Testis (tissue), 3 donors: ENCODE results near the gene PILRA. TPM values are rescaled to one million over a fixed set of nuclear protein-coding genes. Genes with fewer than 3 reads are reported as not detected.

Source experiments
- DNase-seq: peaks from one replicate; pipeline ENCODE4 v3.0.0-alpha.2; 2019
- H3K27ac ChIP-seq, 2 donors: fragments of 200-600 bp; sonication (generic); one replicate each; pipeline ENCODE4 v1.5.1; 2019
- H3K27me3 ChIP-seq: fragments of 200-600 bp; sonication (generic); one replicate; pipeline ENCODE4 v1.5.1; 2019
- H3K36me3 ChIP-seq: fragments of 200-600 bp; sonication (generic); one replicate; pipeline ENCODE4 v1.5.1; 2017; ENCODE audit warnings: low read depth; ENCODE audit errors: missing control alignments
- H3K4me1 ChIP-seq: fragments of 200-600 bp; sonication (generic); one replicate; pipeline ENCODE4 v1.5.1; 2019
- H3K4me3 ChIP-seq, 2 donors: fragments of 200-600 bp; sonication (generic); one replicate each; pipeline ENCODE4 v1.5.1; 2017 to 2019
- H3K9me3 ChIP-seq: fragments of 200-600 bp; sonication (generic); one replicate; pipeline ENCODE4 v1.5.1; 2017
- CTCF ChIP-seq, 3 experiments: fragments of 450-650 bp in 2 of 3; fragments of 200-600 bp in 1 of 3; sonication (generic) in 1 of 3; IDR thresholded peaks; one replicate each; pipeline ENCODE4 v1.5.1; 2016 to 2019; ENCODE audit warnings: antibody characterized with exemption in 3 of 3, mild to moderate bottlenecking in 2 of 3, moderate library complexity in 1 of 3
- POLR2A ChIP-seq: fragments of 450-650 bp; IDR thresholded peaks from one replicate; pipeline ENCODE4 v1.6.1; 2017; ENCODE audit warnings: antibody characterized with exemption, mild to moderate bottlenecking, moderate library complexity
- WGBS, 2 donors: methylation state at CpG; one replicate each; pipeline ENCODE4 v1.1.5; 2018; 5-methylcytosine and 5-hydroxymethylcytosine counted together
- intact Hi-C: fragments of 100-400 bp; cut with DNase I; formaldehyde crosslinking; loops from one replicate; pipeline ENCODE4 v1.15.1; 2023; ENCODE audit warnings: low total_unique reads
- polyA plus RNA-seq: library from polyadenylated mRNA; stranded (reverse); fragments of 350-450 nt; fragmentation: Illumina TruSeq; extraction: RNeasy Lipid Tissue Mini Kit (QIAGEN cat#74804); gene quantifications from one replicate; pipeline ENCODE4 v1.2.3, GENCODE V29; 2014; ENCODE audit warnings: low read depth, low replicate concordance; ENCODE audit not compliant: insufficient read depth
- total RNA-seq, 2 donors: library from RNA; depleted of rRNA; stranded (reverse); fragments of >200 nt; gene quantifications; one replicate each; pipeline ENCODE4 v1.2.3, GENCODE V29; 2016

Gene PILRA
- total and polyA plus RNA-seq, 3 donors from 2014 or later: 12.0 to 18.0 (median 16.3) TPM

DNA sequence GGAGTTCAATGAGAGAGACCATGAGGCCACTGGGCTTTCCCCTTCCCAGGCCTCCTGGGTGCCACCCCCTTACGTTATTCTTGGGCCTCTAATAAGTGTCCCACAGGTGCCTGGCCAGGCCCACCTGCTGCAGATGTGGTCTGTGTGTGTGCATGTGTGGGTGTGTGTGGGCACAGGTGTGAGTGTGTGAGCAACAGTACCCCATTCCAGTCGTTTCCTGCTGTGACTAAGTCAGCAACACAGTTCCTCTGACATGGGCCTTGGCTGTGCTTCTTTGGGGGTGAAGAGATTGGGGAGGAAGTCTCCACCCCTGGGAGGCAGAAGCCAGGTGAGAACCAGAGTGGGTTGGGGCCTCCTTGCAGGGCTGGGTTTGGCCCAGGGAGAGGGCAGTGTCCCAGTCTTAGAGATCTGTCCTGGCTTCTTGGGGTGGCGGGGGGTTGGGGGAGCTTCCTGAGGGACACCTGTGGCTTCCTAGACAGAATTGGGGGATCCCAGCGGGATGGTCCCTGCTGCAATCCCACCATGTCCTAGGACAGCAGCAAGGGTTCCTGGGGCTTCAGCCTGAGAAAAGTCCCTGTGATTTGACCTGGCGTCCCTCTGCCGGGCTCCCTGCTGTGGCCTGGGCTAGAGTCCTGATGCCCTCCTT, 19.5 kb upstream of the PILRA start:
- peak; percentile 12 for DNase-seq
- peak overlapping the region; percentile 39 to 53 for H3K27ac ChIP-seq

GRCh38 chr7:100356416-100357068, 16.7 kb upstream of the PILRA start:
- no peak for DNase-seq
- TF ChIP-seq POLR2A (no peak), CTCF (IDR thresholded peaks at IDR 0.05) (no peak)
- Histone ChIP-seq H3K27ac (no peak overlapping the region), H3K36me3 (no peaks in the 10 kb centered on the region), H3K27me3 (no peaks in the 10 kb centered on the region), H3K4me1 (no peaks in the 10 kb centered on the region), H3K9me3 (no peaks in the 10 kb centered on the region), H3K4me3 (no peak overlapping the region)
- intact Hi-C loops: no loop called here
- whole genome bisulfite sequencing, 2 donors: 90% methylated on average over 2 to 8 of the region's 8 CpGs

More for the DNA sequence above, 19.5 kb upstream of the PILRA start:
- Histone ChIP-seq H3K9me3 (no peaks in the 10 kb centered on the region), H3K36me3 (no peaks in the 10 kb centered on the region), H3K4me3 (no peak overlapping the region), H3K27me3 (no peaks in the 10 kb centered on the region), H3K4me1 (peaks cover 10% of the 10 kb centered on the region)
- WGBS, 2 donors: 83 to 92% methylated on average over 1 to 6 of the region's 6 CpGs
- TF ChIP-seq CTCF (IDR thresholded peaks at IDR 0.05) (no peak), POLR2A (no peak)
- intact Hi-C loops: no loop called here

- Histone ChIP-seq H3K9me3 (no peaks in the 10 kb centered on the region), H3K27ac (no peak overlapping the region), H3K4me1 (no peaks in the 10 kb centered on the region), H3K36me3 (no peaks in the 10 kb centered on the region), H3K4me3 (no peak overlapping the region), H3K27me3 (no peaks in the 10 kb centered on the region)
- 88 to 89% methylated on average over 3 to 6 of the region's 6 CpGs for WGBS, 2 donors
- intact Hi-C loops: no loop called here
- TF ChIP-seq POLR2A: no peak
- no peak for DNase-seq
Observed at GRCh38 chr7:100357131-100357561, 16.1 kb upstream of the PILRA start.

GRCh38 chr7:100358027-100358856, 15.0 kb upstream of the PILRA start, which contains the start of gene PILRB:
Gene PILRB (plus strand): TSS chr7:100358117. CDS start chr7:100358303, 186 bp downstream.
- no peaks in the 10 kb centered on the region for H3K4me1 ChIP-seq
- no peaks in the 10 kb centered on the region for H3K9me3 ChIP-seq
- intact Hi-C loops: no loop called here
- no peak within 1 kb of the TSS for H3K4me3 ChIP-seq
- H3K27ac ChIP-seq: no peak within 1 kb of the TSS
- no peaks in the 10 kb centered on the region for H3K36me3 ChIP-seq
- no peak for TF ChIP-seq CTCF (IDR thresholded peaks at IDR 0.05)
- no peak for TF ChIP-seq POLR2A
- WGBS, 2 donors: 64 to 68% methylated on average over 5 to 11 of the region's 11 CpGs
- no peak for DNase-seq
- H3K27me3 ChIP-seq: no peaks in the 10 kb centered on the region

GRCh38 chr7:100358857-100359212, 14.5 kb upstream of the PILRA start:
- Histone ChIP-seq H3K4me3 (no peak overlapping the region), H3K9me3 (no peaks in the 10 kb centered on the region), H3K27ac (no peak overlapping the region), H3K27me3 (no peaks in the 10 kb centered on the region), H3K4me1 (no peaks in the 10 kb centered on the region), H3K36me3 (no peaks in the 10 kb centered on the region)
- DNase-seq: no peak
- intact Hi-C loops: no loop called here
- TF ChIP-seq POLR2A (no peak), CTCF (IDR thresholded peaks at IDR 0.05) (no peak)
- WGBS, 2 donors: 92 to 97% methylated on average over 8 of the region's 8 CpGs
